Embryonic facial prominence (tissue), 1 donor: ENCODE measurements around the gene SLC30A2.

ENCODE experiments used
- DNase-seq: peaks from one replicate; pipeline ENCODE4 v3.0.0-alpha.2; 2016; ENCODE audit errors: extremely low spot score

SLC30A2 gene

GRCh38 chr1:25997828-25998761 lies 47.8 kb downstream of the SLC30A2 start, which contains the start of gene PAFAH2:
TSS of gene PAFAH2 (minus strand) at chr1:25998063. CDS start at chr1:25990816, 7,247 bp downstream.
- peak; percentile 99 for DNase-seq

GRCh38 chr1:25996966-25997827 lies 48.7 kb downstream of the SLC30A2 start:
- no peak for DNase-seq

GRCh38 chr1:25994402-25995150 lies 51.3 kb downstream of the SLC30A2 start:
- no peak for DNase-seq

- no peak for DNase-seq
Observed at GRCh38 chr1:25993197-25993951, 52.5 kb downstream of the SLC30A2 start.

GRCh38 chr1:25992689-25993171 lies 53.2 kb downstream of the SLC30A2 start:
- no peak for DNase-seq

- no peak for DNase-seq
Observed at GRCh38 chr1:25991937-25992688, 53.8 kb downstream of the SLC30A2 start.

- no peak for DNase-seq
Observed at GRCh38 chr1:25990702-25991395, 55.1 kb downstream of the SLC30A2 start.

GRCh38 chr1:25990251-25990650 lies 55.7 kb downstream of the SLC30A2 start:
- no peak for DNase-seq

- no peak for DNase-seq
Observed at GRCh38 chr1:25989440-25990234, 56.3 kb downstream of the SLC30A2 start.

GRCh38 chr1:25987951-25988350 lies 58.0 kb downstream of the SLC30A2 start:
- no peak for DNase-seq
